22Rv1 (cell line): ENCODE data around the gene WDR75.

Source experiments
- CTCF ChIP-seq: fragments of 450-650 bp; IDR thresholded peaks from 2 replicates; pipeline ENCODE4 v1.5.1; 2017; ENCODE audit warnings: mild to moderate bottlenecking
- ZFX ChIP-seq: fragments of 450-650 bp; IDR thresholded peaks from 2 replicates; pipeline ENCODE4 v1.6.1; 2017; ENCODE audit warnings: antibody characterized with exemption, borderline replicate concordance

- TF ChIP-seq CTCF (no peak), ZFX (no peak)
These were observed 33.3 kb downstream of the WDR75 start for GRCh38 chr2:189474526-189474925.
